ENCODE measurements around the gene SETBP1.
A peak's percentile ranks its signal among the peaks of the same experiment; 100 is the strongest.

Gene SETBP1

DNA sequence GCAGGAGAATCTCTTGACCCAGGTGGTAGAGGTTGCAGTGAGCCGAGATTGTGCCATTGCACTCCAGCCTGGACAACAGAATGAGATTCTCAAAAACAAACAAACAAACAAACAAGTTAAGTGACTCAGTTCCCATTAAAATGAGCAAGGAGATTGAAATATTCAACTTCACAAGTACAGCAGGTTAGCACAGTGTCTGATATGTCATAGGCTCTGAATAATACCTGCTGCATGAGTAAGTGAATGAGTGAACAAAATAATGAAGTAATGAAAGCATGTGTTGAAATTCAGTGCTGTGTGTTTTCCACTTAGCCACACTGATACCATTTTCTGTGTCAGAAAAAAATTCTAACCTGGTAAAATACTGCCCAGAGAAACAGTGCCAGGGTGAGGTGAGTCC lies 41.9 kb upstream of the SETBP1 start:
- H3K4me3 ChIP-seq (ENCODE audit: low read depth, low read length): no peak overlapping the region
- no peak for DNase-seq (ENCODE audit: low read depth)
- TF ChIP-seq, protein P1, sequence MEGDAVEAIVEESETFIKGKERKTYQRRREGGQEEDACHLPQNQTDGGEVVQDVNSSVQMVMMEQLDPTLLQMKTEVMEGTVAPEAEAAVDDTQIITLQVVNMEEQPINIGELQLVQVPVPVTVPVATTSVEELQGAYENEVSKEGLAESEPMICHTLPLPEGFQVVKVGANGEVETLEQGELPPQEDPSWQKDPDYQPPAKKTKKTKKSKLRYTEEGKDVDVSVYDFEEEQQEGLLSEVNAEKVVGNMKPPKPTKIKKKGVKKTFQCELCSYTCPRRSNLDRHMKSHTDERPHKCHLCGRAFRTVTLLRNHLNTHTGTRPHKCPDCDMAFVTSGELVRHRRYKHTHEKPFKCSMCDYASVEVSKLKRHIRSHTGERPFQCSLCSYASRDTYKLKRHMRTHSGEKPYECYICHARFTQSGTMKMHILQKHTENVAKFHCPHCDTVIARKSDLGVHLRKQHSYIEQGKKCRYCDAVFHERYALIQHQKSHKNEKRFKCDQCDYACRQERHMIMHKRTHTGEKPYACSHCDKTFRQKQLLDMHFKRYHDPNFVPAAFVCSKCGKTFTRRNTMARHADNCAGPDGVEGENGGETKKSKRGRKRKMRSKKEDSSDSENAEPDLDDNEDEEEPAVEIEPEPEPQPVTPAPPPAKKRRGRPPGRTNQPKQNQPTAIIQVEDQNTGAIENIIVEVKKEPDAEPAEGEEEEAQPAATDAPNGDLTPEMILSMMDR (IDR thresholded peaks at IDR 0.05; ENCODE audit: control insufficient read depth, extremely low read depth, insufficient read depth): no peak

DNA sequence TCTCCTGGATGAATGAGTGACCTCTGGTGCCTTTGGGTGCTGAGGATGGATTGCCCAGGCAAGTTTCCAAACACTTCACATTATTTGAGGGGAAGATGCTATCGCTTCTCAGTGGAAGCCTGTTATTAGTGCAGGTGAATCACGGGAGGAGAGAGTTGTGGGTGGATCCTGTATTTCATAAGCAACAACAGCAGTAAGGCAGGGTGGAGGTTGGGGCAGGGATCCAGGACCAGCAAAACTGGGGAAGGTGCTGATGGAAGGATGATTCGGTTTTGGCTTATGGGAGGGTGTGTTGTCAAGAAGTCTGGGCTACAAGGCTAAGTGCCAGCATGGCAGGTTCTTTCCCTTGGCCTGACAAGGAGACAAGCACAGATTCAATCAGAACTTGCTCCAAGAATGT lies 37.7 kb upstream of the SETBP1 start:
- H3K4me3 ChIP-seq (ENCODE audit: low read depth, low read length): no peak overlapping the region
- DNase-seq (ENCODE audit: low read depth): no peak
- TF ChIP-seq, protein P1 (IDR thresholded peaks at IDR 0.05; ENCODE audit: control insufficient read depth, extremely low read depth, insufficient read depth): no peak

DNA sequence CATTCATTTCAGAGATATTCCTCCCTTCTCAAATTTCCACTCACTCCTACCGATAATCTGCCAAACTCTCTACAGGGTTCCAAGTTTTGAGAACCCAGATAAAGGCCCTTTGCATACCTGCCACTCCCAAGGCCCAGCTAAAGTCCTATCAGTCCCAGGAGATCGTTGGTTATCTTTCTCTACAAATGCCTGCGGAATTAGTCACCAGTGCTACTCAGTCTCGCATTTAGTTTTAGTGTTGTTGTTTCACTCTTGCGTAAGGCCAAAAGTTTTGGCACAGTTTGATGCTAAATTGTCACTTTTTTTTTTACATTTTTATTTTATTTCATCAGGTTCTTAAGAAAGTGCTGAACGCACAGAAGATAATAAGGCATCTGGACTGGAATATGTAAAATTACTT lies 29.2 kb upstream of the SETBP1 start:
- TF ChIP-seq, protein P1 (IDR thresholded peaks at IDR 0.05; ENCODE audit: control insufficient read depth, extremely low read depth, insufficient read depth): no peak
- DNase-seq (ENCODE audit: low read depth): no peak
- H3K4me3 ChIP-seq (ENCODE audit: low read depth, low read length): no peak overlapping the region

DNA sequence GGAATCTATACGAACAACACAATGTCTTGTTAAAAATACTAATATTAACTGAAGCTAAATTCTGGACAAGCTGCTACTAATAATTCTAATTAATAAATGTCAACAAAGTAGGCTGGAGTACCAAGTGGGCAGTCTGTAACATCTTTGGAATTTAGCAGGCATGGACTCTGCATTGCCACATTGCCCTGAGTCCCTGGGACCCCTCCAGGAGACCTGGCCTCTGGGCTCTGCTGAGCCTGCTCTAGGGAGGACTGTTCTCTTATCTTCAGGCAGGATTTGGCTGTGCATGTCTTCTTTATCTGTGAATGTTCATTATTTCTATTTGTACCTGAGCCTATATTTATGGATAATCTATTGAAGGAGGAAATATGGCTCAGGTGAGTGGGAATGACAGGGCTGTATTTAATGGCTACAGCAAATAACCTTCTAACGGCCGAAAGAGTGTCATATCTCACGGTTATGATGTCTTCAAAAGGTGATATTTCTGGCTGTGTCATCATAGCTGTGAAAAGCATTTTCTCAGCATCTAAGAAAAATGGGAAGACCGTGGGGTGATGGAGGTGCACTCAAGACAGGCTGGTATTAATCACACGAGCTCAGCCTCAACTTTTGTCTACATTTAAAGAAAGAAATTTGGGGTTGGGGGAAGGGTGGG lies 28.6 kb upstream of the SETBP1 start:
- no peak for DNase-seq (ENCODE audit: low read depth)

DNA sequence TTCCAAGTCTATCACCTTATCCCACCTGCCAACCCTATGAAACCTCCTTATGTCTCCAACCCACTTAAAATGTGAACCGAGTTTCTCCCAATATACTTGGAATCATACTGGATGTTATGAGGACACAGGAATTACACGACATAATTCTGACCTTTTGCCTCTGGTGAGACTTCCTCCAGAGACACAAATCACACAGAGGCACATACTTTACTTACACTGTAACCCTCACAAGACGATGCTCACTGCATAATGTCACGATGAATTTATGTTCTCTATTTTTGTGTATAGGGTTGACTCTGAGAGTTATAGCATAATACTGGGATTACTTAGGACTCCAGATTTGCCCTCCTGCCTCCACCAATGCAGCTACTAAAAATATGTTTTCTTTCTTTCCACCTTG lies 28.0 kb upstream of the SETBP1 start:
- DNase-seq (ENCODE audit: low read depth): no peak
- TF ChIP-seq, protein P1 (IDR thresholded peaks at IDR 0.05; ENCODE audit: control insufficient read depth, extremely low read depth, insufficient read depth): no peak
- no peak overlapping the region for H3K4me3 ChIP-seq (ENCODE audit: low read depth, low read length)

More for the DNA sequence above, 28.6 kb upstream of the SETBP1 start:
- H3K4me3 ChIP-seq (ENCODE audit: low read depth, low read length): no peak overlapping the region
- TF ChIP-seq, protein P1 (IDR thresholded peaks at IDR 0.05; ENCODE audit: control insufficient read depth, extremely low read depth, insufficient read depth): no peak

DNA sequence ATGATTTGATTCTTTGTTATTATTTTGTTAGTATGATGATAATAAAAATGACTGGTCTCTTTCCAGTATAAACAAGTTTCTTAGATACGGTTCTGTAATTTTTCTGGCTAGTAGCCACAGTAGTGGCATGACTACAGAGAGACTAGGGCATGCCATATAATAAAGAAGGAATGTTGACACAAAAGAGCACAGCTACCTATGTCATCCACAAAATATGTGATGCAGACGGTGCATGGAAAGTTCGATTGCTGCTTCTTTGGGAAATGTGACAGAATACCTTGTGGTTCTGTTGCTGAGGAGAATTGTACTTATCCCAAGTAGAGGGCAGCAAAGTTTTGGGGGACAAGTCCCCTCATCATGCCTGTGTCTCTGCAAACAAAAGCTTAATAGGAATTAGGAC lies 26.1 kb upstream of the SETBP1 start:
- TF ChIP-seq, protein P1 (IDR thresholded peaks at IDR 0.05; ENCODE audit: control insufficient read depth, extremely low read depth, insufficient read depth): no peak
- no peak overlapping the region for H3K4me3 ChIP-seq (ENCODE audit: low read depth, low read length)
- DNase-seq (ENCODE audit: low read depth): peak; percentile 77

DNA sequence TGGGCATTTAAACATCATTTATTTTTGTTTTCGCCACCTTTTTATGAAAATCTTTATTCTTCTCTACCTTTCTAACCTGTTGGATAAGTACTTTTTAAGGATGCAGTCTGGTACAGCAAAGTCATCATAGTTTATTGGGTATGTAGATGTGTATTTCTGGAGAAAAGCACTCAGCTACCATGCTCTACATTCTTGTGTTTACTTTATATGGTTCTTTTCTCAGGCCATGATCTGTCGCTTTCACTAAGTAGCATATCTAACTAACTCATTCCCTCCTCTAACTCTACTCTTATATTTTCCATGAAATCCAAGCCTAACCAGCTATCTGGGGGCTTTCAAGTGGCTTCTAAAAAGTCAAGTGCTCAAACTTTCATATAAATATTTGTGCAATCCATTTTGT lies 25.3 kb upstream of the SETBP1 start:
- TF ChIP-seq, protein P1 (IDR thresholded peaks at IDR 0.05; ENCODE audit: control insufficient read depth, extremely low read depth, insufficient read depth): no peak
- no peak for DNase-seq (ENCODE audit: low read depth)
- H3K4me3 ChIP-seq (ENCODE audit: low read depth, low read length): no peak overlapping the region
